K562 (cell line): ENCODE results near the gene CDCP1. TPM values are rescaled to one million over a fixed set of nuclear protein-coding genes. Genes with fewer than 3 reads are reported as not detected.

ENCODE experiments used
- ATF2 ChIP-seq: sonication (generic); formaldehyde crosslinking; IDR thresholded peaks from 2 replicates; pipeline ENCODE4 v1.8.1; 2022; ENCODE audit warnings: missing genetic modification reagents
- CC2D1A ChIP-seq: fragments of 450-650 bp; IDR thresholded peaks from 2 replicates; pipeline ENCODE4 v1.6.1; 2017; ENCODE audit warnings: mild to moderate bottlenecking
- DPF2 ChIP-seq: fragments of 450-650 bp; IDR thresholded peaks from 2 replicates; pipeline ENCODE4 v1.6.1; 2016
- HMBOX1 ChIP-seq: sonication (generic); IDR thresholded peaks from 2 replicates; pipeline ENCODE4 v1.6.1; 2016
- HNRNPL ChIP-seq: fragments of 200-400 bp; formaldehyde crosslinking; IDR thresholded peaks from 2 replicates; pipeline ENCODE4 v1.6.1; 2017; ENCODE audit warnings: low read depth, mild to moderate bottlenecking, low read length
- IRF1 ChIP-seq: sonication (generic); formaldehyde crosslinking; IDR thresholded peaks from 2 replicates; pipeline ENCODE4 v1.8.0; 2022; ENCODE audit warnings: missing genetic modification reagents, mild to moderate bottlenecking, borderline replicate concordance
- MAX ChIP-seq: sonication (generic); formaldehyde crosslinking; IDR thresholded peaks from 2 replicates; pipeline ENCODE4 v1.9.0; 2022; ENCODE audit warnings: mild to moderate bottlenecking, missing genetic modification reagents
- NR2C2 ChIP-seq, 2 experiments: fragments of 200-800 bp in 1 of 2; sonication (Bioruptor generic) in 1 of 2; sonication (generic) in 1 of 2; formaldehyde crosslinking in 1 of 2; IDR thresholded peaks; 2 replicates each; pipeline versions ENCODE4 v1.6.1 to v1.8.0; 2016 to 2022; ENCODE audit warnings: mild to moderate bottlenecking in 1 of 2, missing compliant biosample characterization in 1 of 2, missing genetic modification characterization in 1 of 2, missing genetic modification reagents in 1 of 2
- PYGO2 ChIP-seq: fragments of 450-650 bp; IDR thresholded peaks from 2 replicates; pipeline ENCODE4 v1.6.1; 2016; ENCODE audit warnings: mild to moderate bottlenecking, missing genetic modification characterization, moderate library complexity, missing compliant biosample characterization
- XRCC4 ChIP-seq: IDR thresholded peaks from one replicate; pipeline ENCODE4 v1.6.1; 2011; ENCODE audit not compliant: insufficient read depth, insufficient read length; ENCODE audit errors: extremely low read depth
- ZNF436 ChIP-seq: fragments of 250-450, 450-650 bp; sonication (Bioruptor Pico); formaldehyde crosslinking; IDR thresholded peaks from 2 replicates; pipeline ENCODE4 v1.7.0; 2020; ENCODE audit warnings: mild to moderate bottlenecking
- polyA plus RNA-seq, 8 experiments: library from polyadenylated mRNA; depleted of rRNA in 4 of 8; stranded (reverse) in 5 of 8; unstranded in 3 of 8; fragments of >200 nt; fragmentation: Nextera tagmentation in 2 of 8; fragmentation: Illumina TruSeq in 1 of 8; extraction: Ambion mirVana in 2 of 8; extraction: Trizol in 1 of 8; gene quantifications; 2 replicates each; pipeline versions ENCODE4 v1.2.1 to v1.2.3, GENCODE V29; 2011 to 2014; ENCODE audit warnings: inconsistent platforms in 1 of 8, missing spikeins in 1 of 8
- total RNA-seq, 7 experiments: library from RNA; depleted of rRNA in 6 of 7; stranded (reverse); fragments of >200 nt in 6 of 7; fragmentation: Illumina TruSeq in 2 of 7; extraction: Trizol in 2 of 7; gene quantifications; 2 replicates each; pipeline versions ENCODE4 v1.2.1 to v1.2.3, GENCODE V29; 2011 to 2021; ENCODE audit warnings: low replicate concordance in 1 of 7
- TF ChIP-seq, protein P1 (sequence below): fragments of 250-450 bp; sonication (Bioruptor Pico); IDR thresholded peaks from 2 replicates; pipeline ENCODE4 v1.4.0; 2020; ENCODE audit warnings: mild to moderate bottlenecking, moderate library complexity
- TF ChIP-seq, protein P2 (sequence below), 2 experiments: IDR thresholded peaks; 2 replicates each; pipeline ENCODE4 v1.6.1; 2011; ENCODE audit warnings: borderline replicate concordance in 1 of 2, control low read depth in 1 of 2, low read depth in 1 of 2, low read length in 1 of 2, mild to moderate bottlenecking in 1 of 2, mixed read lengths in 1 of 2, moderate library complexity in 1 of 2; ENCODE audit not compliant: insufficient read depth in 1 of 2, insufficient read length in 1 of 2, poor library complexity in 1 of 2, severe bottlenecking in 1 of 2; ENCODE audit errors: extremely low read depth in 1 of 2
- TF ChIP-seq, protein P3 (sequence below): fragments of 450-650 bp; formaldehyde crosslinking; IDR thresholded peaks from 2 replicates; pipeline ENCODE4 v1.4.0; 2022; ENCODE audit warnings: missing genetic modification characterization

The CDCP1 gene
- total and polyA plus RNA-seq, 9 of the 15 experiments (the other 6 are each of a cell fraction or from before 2014, with no cell fraction given) = 3.9 to 16.4 (median 5.2) TPM

DNA sequence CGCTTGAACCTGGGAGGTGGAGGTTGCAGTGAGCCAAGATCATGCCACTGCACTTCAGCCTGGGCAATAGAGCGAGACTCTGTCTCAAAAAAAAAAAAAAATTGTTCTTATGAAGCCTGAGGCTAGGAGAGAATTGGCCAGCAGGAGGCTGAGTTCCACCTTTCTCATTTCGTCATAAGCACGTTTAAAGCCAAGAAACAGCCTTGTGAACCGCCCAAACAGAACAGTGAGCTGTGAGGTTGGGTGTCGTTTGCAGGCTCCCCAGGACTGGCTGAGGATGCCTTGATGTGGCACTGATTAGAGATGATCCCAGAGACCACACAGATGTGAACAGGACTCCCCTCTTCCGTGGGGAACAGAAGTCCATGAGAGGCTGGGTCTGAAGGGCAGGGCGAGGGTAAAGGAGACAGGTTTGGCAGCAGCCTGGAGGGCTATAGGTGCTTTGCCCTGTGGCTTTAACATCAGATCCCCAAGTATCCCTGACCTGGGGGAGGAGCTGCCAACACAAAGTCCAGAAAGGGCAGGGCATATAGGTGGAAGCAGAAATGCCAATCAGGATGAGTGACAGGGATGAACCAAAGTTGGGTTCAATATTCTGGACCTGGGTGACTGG, 67.2 kb downstream of the CDCP1 start (continued):
- TF ChIP-seq, protein P1, sequence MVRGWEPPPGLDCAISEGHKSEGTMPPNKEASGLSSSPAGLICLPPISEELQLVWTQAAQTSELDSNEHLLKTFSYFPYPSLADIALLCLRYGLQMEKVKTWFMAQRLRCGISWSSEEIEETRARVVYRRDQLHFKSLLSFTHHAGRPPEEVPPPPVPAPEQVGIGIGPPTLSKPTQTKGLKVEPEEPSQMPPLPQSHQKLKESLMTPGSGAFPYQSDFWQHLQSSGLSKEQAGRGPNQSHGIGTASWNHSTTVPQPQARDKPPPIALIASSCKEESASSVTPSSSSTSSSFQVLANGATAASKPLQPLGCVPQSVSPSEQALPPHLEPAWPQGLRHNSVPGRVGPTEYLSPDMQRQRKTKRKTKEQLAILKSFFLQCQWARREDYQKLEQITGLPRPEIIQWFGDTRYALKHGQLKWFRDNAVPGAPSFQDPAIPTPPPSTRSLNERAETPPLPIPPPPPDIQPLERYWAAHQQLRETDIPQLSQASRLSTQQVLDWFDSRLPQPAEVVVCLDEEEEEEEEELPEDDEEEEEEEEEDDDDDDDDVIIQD = 0 out of 2 replicates have a peak, but pooled peaks have one; percentile 12
- no peak for TF ChIP-seq HNRNPL
- TF ChIP-seq, protein P2, sequence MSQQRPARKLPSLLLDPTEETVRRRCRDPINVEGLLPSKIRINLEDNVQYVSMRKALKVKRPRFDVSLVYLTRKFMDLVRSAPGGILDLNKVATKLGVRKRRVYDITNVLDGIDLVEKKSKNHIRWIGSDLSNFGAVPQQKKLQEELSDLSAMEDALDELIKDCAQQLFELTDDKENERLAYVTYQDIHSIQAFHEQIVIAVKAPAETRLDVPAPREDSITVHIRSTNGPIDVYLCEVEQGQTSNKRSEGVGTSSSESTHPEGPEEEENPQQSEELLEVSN (IDR thresholded peaks at IDR 0.05; ENCODE audit: borderline replicate concordance in 1 of 2, extremely low read depth in 1 of 2, insufficient read depth in 1 of 2, insufficient read length in 1 of 2, low read depth in 1 of 2, low read length in 1 of 2, poor library complexity in 1 of 2, severe bottlenecking in 1 of 2) = no peak
- no peak for TF ChIP-seq XRCC4
- TF ChIP-seq HMBOX1 = no peak
- TF ChIP-seq NR2C2 (CRISPR knock-in tag; IDR thresholded peaks at IDR 0.05) = no peak
- peak; percentile 33; the same call in 1 of the 2 replicates for TF ChIP-seq NR2C2 (tag; IDR thresholded peaks at IDR 0.05)
- no peak for TF ChIP-seq ZNF436 (CRISPR knock-in tag)
- TF ChIP-seq, protein P3, sequence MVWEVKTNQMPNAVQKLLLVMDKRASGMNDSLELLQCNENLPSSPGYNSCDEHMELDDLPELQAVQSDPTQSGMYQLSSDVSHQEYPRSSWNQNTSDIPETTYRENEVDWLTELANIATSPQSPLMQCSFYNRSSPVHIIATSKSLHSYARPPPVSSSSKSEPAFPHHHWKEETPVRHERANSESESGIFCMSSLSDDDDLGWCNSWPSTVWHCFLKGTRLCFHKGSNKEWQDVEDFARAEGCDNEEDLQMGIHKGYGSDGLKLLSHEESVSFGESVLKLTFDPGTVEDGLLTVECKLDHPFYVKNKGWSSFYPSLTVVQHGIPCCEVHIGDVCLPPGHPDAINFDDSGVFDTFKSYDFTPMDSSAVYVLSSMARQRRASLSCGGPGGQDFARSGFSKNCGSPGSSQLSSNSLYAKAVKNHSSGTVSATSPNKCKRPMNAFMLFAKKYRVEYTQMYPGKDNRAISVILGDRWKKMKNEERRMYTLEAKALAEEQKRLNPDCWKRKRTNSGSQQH (CRISPR knock-in tag) = no peak
- TF ChIP-seq CC2D1A = 0 out of 2 replicates have a peak, but pooled peaks have one; percentile 10
- TF ChIP-seq MAX (CRISPR knock-in tag) = 0 out of 2 replicates have a peak, but pooled peaks have one; percentile 11
- TF ChIP-seq PYGO2 (tag) = 0 out of 2 replicates have a peak, but pooled peaks have one; percentile 22
- no peak for TF ChIP-seq IRF1
- TF ChIP-seq ATF2 = no peak
- no peak for TF ChIP-seq DPF2
- TF ChIP-seq, all 486 proteins: peak for 64
